Adrenal gland (tissue), 12 donors: ENCODE data around the gene KDM1B. TPM values are rescaled to one million over a fixed set of nuclear protein-coding genes. Genes with fewer than 3 reads are reported as not detected.

Source experiments
- DNase-seq, 7 donors: peaks; one replicate each; pipeline ENCODE4 v3.0.0-alpha.2; 2019 to 2020
- H3K27ac ChIP-seq, 5 donors: fragments of 200-600 bp; sonication (generic) in 4 of 5; 1 replicate in 3 of 5; 2 replicates in 2 of 5; pipeline versions ENCODE4 v1.5.1 to v1.8.0; 2016 to 2020; ENCODE audit warnings: mild to moderate bottlenecking in 1 of 5
- H3K27me3 ChIP-seq: fragments of 200-600 bp; 2 replicates; pipeline ENCODE4 v1.8.0; 2021
- H3K36me3 ChIP-seq, 2 donors: fragments of 200-600 bp; replicated peaks in 1 of 2; 1 replicate in 1 of 2; 2 replicates in 1 of 2; pipeline versions ENCODE4 v1.5.1 to v1.8.0; 2018 to 2022
- H3K4me1 ChIP-seq, 2 donors: fragments of 200-600 bp; replicated peaks in 1 of 2; 1 replicate in 1 of 2; 2 replicates in 1 of 2; pipeline versions ENCODE4 v1.5.1 to v1.8.0; 2018 to 2021
- H3K4me3 ChIP-seq, 4 donors: fragments of 200-600 bp; sonication (generic) in 3 of 4; one replicate each; pipeline ENCODE4 v1.5.1; 2016 to 2018
- H3K9me3 ChIP-seq, 3 donors: fragments of 200-600 bp; sonication (generic) in 1 of 3; replicated peaks in 1 of 3; 1 replicate in 2 of 3; 2 replicates in 1 of 3; pipeline versions ENCODE4 v1.5.1 to v1.8.0; 2016 to 2021
- POLR2A ChIP-seq, 2 donors: fragments of 450-650 bp; IDR thresholded peaks; one replicate each; pipeline ENCODE4 v1.6.1; 2017; ENCODE audit warnings: antibody characterized with exemption in 2 of 2, mild to moderate bottlenecking in 2 of 2, moderate library complexity in 1 of 2
- WGBS, 4 donors: extraction: QIAGEN DNeasy Blood & Tissue Kit in 2 of 4; methylation state at CpG; one replicate each; pipeline versions ENCODE4 v1.1.5 to v1.1.7; 2013 to 2017; 5-methylcytosine and 5-hydroxymethylcytosine counted together
- intact Hi-C, 2 donors: fragments of 100-400 bp; cut with DNase I; formaldehyde crosslinking; loops; one replicate each; pipeline versions ENCODE4 v1.14.1 to v1.15.0; 2022 to 2023
- polyA plus RNA-seq, 3 donors: library from polyadenylated mRNA; stranded (reverse); fragments of 200-250 nt in 2 of 3; fragments of 350-450 nt in 1 of 3; fragmentation: Illumina TruSeq in 1 of 3; extraction: RNeasy Lipid Tissue Mini Kit (QIAGEN cat#74804) in 1 of 3; gene quantifications; one replicate each; pipeline ENCODE4 v1.2.3, GENCODE V29; 2013 to 2014
- total RNA-seq, 9 donors: library from RNA; depleted of rRNA in 4 of 9; stranded (reverse); fragments of >200 nt in 4 of 9; fragments of 120-200 nt in 1 of 9; fragmentation: NEBNext Ultra II Directional in 1 of 9; extraction: Animal tissue kit (Norgen Biotek cat#: 25700) in 1 of 9; gene quantifications; one replicate each; pipeline versions ENCODE4 v1.1.0 to v1.2.4, GENCODE V29; 2013 to 2023
- TF ChIP-seq, protein P1 (sequence below), 6 experiments: fragments of 450-650 bp in 4 of 6; fragments of 200-600 bp in 2 of 6; sonication (generic) in 1 of 6; IDR thresholded peaks; 1 replicate in 5 of 6; 2 replicates in 1 of 6; pipeline versions ENCODE4 v1.5.1 to v1.8.0; 2016 to 2021; ENCODE audit warnings: antibody characterized with exemption in 6 of 6, mild to moderate bottlenecking in 2 of 6, moderate library complexity in 1 of 6
- donor health status: healthy with polysubstance abuse.
- donor health status: Bipolar disorder and iron deficiency.
- donor health status: DM: yes; HTN: yes; CAD: no.
- donor health status: DM: no; HTN: no; CAD: no.
- donor health status: DM: no; HTN: no; CAD: no.
- donor health status: DM: yes; HTN: yes; CAD: no.

Gene KDM1B
- total and polyA plus RNA-seq, 12 donors, result 1.8 to 36.0 (median 18.4) TPM

DNA sequence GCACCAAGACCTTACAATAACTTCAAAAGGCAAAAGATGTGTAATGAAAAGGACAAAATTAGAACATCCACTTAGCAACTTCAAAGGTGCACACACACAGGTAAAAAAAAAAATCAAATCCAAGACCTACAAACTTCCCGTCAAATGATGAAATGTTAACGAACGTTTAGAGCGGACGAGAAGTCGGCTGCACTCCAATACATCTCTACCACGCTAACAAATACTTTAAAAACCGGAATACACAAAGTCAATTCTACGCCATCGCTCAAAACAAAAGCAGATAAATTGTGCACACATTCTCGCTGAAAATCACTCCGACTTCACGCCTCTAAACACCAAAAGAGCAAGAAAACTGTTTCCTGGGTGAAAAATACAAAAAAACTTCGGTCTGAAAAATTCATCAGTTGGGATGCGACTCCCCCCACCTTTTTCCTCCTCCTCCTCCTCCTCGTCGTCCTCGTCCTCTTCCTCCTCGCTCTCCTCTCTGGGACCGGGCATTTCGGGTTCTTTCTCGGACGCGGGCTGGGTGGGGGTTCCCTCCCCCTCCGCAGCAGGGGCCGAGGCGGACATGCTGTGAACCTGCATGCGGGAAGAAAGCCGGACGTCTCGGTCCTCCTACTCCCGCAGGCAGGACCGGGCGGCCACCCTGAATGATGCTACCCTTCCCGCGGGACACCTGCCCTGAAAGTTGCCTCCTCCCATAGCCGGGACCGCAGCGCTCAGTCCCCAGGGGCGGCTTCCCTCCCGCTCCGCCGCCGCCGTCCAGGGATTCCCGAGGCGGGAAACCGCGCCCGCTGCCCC lies 108.4 kb downstream of the KDM1B start:
- DNase-seq, result peak in 2 of 7 donors; percentile 20 to 66
- H3K4me1 ChIP-seq, result peaks cover 9 to 28% of the 10 kb centered on the region in 2 donors
- H3K27ac ChIP-seq, result peak overlapping the region; percentile 93 to 100 (median 98)
- intact Hi-C loops, result loop anchor here (10.0 kb wide), 1 partner anchor 109 kb away; the partner anchor contains the start of genes KDM1B (in 2 of the 2) and TPMT (in 2 of the 2)
- peak overlapping the region; percentile 75 to 100 (median 90) for H3K4me3 ChIP-seq
- no peaks in the 10 kb centered on the region for H3K9me3 ChIP-seq
- TF ChIP-seq, protein P1, sequence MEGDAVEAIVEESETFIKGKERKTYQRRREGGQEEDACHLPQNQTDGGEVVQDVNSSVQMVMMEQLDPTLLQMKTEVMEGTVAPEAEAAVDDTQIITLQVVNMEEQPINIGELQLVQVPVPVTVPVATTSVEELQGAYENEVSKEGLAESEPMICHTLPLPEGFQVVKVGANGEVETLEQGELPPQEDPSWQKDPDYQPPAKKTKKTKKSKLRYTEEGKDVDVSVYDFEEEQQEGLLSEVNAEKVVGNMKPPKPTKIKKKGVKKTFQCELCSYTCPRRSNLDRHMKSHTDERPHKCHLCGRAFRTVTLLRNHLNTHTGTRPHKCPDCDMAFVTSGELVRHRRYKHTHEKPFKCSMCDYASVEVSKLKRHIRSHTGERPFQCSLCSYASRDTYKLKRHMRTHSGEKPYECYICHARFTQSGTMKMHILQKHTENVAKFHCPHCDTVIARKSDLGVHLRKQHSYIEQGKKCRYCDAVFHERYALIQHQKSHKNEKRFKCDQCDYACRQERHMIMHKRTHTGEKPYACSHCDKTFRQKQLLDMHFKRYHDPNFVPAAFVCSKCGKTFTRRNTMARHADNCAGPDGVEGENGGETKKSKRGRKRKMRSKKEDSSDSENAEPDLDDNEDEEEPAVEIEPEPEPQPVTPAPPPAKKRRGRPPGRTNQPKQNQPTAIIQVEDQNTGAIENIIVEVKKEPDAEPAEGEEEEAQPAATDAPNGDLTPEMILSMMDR (IDR thresholded peaks at IDR 0.05), result no peak
- TF ChIP-seq POLR2A (IDR thresholded peaks at IDR 0.05), result no peak
- no peaks in the 10 kb centered on the region for H3K36me3 ChIP-seq
- H3K27me3 ChIP-seq, result no peaks in the 10 kb centered on the region
- WGBS, 4 donors, result 0 to 2% (median 1%) methylated on average over 24 to 50 of the region's 50 CpGs

DNA sequence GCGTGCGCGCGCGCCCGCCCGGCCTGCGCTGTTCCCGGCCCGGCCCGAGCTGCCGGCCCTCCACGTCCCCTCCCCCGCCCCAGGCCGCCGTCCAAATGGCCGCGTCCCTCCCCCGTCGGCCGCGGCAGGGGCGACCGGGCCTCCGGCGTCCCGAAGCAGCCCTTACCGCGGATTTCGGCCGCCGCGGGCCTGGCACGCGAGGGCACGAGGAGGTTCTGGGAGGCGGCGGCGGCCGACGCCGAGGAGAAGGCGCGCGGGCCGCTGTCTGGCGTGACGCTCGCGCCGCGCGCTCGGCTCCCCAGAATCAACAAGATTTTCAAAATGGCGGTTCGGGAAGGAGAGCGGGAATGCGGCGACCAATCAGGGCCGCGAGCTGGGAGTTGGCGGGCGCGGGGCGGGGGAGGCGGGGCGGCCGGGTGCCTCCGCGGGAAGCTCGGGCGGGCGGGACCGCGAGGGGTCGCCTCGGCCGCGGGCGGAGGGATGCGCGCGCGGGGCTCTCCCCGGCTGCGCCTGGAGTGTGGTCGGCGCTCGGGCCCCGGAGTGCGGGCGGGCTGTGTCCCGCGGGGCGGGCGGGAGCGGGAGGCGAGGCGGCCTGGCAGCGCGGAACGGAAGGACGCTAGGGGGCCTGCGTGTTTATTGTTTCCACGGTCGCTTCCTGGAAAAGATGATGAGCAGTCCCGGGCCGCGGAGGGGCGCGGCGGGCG lies 109.1 kb downstream of the KDM1B start, which contains the start of gene DEK:
TSS of gene DEK (minus strand) at position 312 of the 704 bp plus-strand sequence. CDS start 543 bp downstream, outside the sequence.
- H3K27me3 ChIP-seq, result no peaks in the 10 kb centered on the region
- 0 to 1% (median 0%) methylated on average over 21 to 113 of the region's 113 CpGs for WGBS, 4 donors

GRCh38 chr6:18264923-18265377 lies 109.7 kb downstream of the KDM1B start:
- Histone ChIP-seq H3K27me3 (no peaks in the 10 kb centered on the region), H3K36me3 (no peaks in the 10 kb centered on the region), H3K4me1 (peaks cover 9 to 27% of the 10 kb centered on the region in 2 donors), H3K27ac (peak overlapping the region; percentile 42 to 100 (median 98)), H3K4me3 (peak overlapping the region in 2 of 4 donors; percentile 90 to 100), H3K9me3 (no peaks in the 10 kb centered on the region)
- 3 to 5% (median 5%) methylated on average over 11 of the region's 11 CpGs for WGBS, 4 donors
- intact Hi-C loops, result loop anchor here (10.0 kb wide), 1 partner anchor 110 kb away; the partner anchor contains the start of genes KDM1B (in 2 of the 2) and TPMT (in 2 of the 2)
- no peak for DNase-seq
- TF ChIP-seq, protein P1 (IDR thresholded peaks at IDR 0.05), result no peak
- no peak for TF ChIP-seq POLR2A (IDR thresholded peaks at IDR 0.05)

More for the DNA sequence above, 109.1 kb downstream of the KDM1B start, which contains the start of gene DEK:
- H3K27ac ChIP-seq, result peak within 1 kb of the TSS; percentile 93 to 100 (median 98)
- TF ChIP-seq, protein P1 (IDR thresholded peaks at IDR 0.05), result peak in 5 of 6 experiments; percentile 44 to 64 (median 51)
- TF ChIP-seq POLR2A (IDR thresholded peaks at IDR 0.05), result peak; percentile 52 to 62
- H3K9me3 ChIP-seq, result no peaks in the 10 kb centered on the region
- peaks cover 9 to 28% of the 10 kb centered on the region in 2 donors for H3K4me1 ChIP-seq
- no peaks in the 10 kb centered on the region for H3K36me3 ChIP-seq
- peak; percentile 85 to 94 (median 89) for DNase-seq
- peak within 1 kb of the TSS; percentile 75 to 100 (median 90) for H3K4me3 ChIP-seq
- intact Hi-C loops, result loop anchor here (10.0 kb wide), 1 partner anchor 110 kb away; the partner anchor contains the start of genes KDM1B (in 2 of the 2) and TPMT (in 2 of the 2)
